Measurements from ENCODE around the gene KRTAP10-5.
"Not testable (repeated sequence)": the region's sequence is repeated elsewhere in the genome, so short reads cannot be mapped to it uniquely, and the experiment has no call there.

Gene KRTAP10-5

DNA sequence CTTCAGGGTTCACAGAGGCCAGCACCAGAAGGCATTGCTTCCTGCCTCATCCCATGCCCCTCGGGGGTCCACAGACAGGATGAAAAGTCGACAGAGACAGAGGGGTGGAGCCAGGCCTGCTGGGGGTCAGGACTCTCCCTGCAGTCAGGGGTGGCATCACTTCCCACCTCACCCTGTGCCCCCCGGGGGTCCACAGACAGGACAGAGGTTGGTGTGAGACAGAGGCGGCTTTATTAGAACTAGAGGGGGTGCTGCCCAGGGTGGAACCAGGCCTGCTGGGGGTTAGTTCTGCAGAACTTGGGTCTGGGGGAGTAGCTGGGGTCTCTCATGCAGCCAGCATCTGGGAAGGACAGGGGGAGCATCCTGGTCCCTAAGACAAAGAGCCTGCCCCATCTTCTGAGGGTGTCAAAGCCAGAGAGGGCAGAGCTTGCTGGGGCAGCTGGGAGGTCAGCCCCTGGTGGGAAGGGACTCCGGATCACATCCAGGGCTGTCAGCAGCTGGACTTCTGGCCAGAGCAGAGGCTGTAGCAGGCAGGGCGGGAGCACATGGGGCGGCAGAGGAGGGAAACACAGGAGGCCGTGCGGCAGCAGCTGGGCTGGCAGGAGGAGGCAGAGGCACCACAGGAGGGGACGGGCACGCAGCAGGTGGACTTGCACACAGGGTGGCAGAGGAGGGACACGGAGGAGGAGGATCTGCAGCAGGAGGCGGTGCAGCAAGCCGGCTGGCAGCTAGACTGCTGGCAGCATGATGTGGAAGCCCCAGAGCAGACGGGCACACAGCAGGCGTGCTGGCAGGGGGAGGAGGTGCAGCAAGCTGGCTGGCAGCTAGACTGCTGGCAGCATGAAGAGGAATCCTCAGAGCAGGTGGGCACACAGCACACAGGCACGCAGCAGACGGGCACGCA, 10.7 kb upstream of the KRTAP10-5 start:
- DNase-seq (ENCODE audit: low read depth), result not testable (repeated sequence)

GRCh38 chr21:44590311-44590721, 9.9 kb upstream of the KRTAP10-5 start:
- DNase-seq (ENCODE audit: low read depth), result no peak

GRCh38 chr21:44589586-44590305, 9.3 kb upstream of the KRTAP10-5 start:
- DNase-seq (ENCODE audit: low read depth), result no peak

DNA sequence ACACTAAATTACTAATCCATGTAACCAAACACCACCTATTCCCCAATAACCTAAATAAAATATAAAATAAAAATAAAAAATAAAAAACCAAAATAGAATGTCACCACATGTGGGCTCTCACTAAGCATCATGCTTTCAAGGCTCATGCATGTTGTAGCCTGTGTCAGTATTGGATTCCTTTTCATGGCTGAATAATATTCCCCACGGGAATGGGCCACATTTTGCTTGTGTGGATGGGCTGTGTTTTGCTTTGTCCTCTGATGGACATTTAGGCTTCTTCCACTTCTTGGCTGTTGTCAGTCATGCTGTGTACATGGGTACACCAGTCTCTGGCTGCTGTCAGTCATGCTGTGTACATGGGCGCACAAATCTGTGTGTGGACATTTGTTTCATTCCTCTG, 8.7 kb upstream of the KRTAP10-5 start:
- no peak for DNase-seq (ENCODE audit: low read depth)

DNA sequence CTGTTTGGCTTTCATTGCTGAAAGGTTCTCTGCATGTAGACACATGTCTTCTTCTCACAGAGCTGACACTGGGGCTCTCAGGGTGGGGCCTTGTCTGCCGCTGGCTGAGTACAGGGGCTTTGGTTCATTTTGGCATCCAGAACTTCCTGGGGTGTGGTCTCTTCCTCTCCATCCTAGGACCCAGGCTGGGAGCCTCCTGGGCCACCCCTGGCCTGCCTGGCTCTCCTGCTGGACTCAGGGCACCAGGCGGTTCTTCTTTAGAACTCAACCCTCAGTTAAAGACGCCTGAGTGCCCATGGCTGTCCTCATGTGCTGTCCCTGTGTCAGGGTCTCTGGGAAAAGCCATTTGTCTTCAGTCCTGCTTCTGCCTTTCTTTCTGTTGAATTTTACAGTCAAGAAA, 5.5 kb upstream of the KRTAP10-5 start:
- no peak for DNase-seq (ENCODE audit: low read depth)

DNA sequence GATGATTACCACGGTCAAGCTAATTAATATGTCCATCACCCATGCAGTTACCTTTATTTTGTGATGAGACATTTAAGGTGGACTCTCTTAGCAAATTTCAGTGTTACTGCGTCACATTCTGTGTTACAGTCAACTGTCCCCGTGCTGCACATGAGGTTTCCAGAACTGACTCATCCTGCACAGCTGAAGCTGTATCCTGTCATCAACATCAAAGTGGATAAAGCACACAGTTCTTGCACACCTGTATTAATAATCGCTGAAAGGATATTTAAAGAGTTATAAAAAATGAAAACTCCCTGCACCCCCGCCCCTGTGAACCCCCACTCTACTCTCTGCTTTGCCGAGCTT, 3.4 kb upstream of the KRTAP10-5 start:
- no peak for DNase-seq (ENCODE audit: low read depth)

DNA sequence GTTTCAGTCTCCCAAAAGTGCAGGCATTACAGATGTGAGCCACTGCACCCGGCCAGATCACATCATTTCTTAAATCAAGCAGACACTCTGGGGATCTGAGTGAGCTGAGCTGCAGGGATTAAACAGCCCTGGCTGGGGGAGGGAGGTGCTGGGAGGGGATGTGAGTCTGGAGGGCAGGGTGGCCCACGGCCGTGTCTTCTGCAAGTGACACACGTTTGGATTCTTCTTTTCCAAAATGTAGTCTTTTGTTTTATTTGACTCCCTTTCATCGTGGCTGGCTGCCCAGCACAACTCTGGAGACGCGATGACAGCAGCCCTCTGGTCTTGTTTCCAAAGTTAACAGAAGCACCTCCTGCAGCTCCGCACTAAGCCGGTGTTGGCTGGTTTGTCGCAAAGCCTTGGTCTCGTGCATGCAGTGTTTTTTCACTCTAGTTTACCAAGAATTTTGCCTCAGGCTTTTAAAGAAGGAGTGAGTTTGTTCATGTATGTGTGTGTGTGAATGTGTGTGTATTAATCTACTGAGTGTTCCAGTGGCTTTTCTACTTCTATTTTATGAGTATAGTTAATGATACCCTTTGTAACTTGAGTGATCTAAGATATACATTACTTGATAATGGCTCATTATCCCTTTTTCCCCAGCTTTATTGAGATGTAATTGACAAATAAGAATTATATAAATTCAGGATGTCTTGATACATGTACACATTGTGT, 2.8 kb upstream of the KRTAP10-5 start:
- no peak for DNase-seq (ENCODE audit: low read depth)

DNA sequence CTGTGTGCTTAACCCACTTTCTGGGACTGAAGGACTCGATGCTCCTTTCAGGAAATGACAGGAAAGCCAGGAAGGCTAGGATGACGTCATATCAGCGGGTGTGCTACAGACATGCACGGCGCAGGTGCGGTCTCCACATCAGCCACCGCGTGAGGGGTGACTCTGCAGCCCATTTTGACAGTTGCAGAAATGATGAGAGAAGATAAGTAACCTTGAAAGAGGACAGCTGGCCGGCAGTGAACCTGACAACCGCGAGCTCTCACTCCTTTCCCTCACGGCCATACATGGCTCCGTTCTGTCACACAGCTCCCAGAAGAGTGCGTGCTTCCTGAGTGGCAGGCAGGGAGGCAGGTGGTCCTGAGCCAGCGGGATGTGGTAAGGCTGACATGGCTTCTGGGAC, 1.7 kb upstream of the KRTAP10-5 start:
- DNase-seq (ENCODE audit: low read depth), result no peak

DNA sequence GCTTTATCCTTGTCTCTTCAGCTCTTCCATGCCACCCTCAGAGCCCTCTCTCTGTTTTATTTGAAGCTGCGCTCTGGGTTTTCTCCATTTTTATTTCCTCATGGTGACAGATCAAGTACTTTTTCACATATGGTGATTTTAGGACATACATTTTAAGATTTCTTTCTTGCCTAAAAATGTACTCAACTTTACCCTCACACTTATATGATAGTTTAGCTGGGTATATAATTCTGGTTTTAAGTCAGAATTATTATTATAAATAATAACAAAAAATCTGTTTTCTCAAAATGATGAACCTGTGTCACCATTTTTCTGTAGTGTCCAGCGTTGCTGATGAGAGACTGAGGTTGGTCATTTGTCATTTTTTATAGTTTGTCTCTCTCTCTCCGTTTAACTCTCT, 754 bp upstream of the KRTAP10-5 start:
- no peak for DNase-seq (ENCODE audit: low read depth)

GRCh38 chr21:44579833-44580144, 615 bp downstream of the KRTAP10-5 start:
- DNase-seq (ENCODE audit: low read depth), result no peak

- DNase-seq (ENCODE audit: low read depth), result no peak
These were observed 1.2 kb downstream of the KRTAP10-5 start for GRCh38 chr21:44579056-44579832.

DNA sequence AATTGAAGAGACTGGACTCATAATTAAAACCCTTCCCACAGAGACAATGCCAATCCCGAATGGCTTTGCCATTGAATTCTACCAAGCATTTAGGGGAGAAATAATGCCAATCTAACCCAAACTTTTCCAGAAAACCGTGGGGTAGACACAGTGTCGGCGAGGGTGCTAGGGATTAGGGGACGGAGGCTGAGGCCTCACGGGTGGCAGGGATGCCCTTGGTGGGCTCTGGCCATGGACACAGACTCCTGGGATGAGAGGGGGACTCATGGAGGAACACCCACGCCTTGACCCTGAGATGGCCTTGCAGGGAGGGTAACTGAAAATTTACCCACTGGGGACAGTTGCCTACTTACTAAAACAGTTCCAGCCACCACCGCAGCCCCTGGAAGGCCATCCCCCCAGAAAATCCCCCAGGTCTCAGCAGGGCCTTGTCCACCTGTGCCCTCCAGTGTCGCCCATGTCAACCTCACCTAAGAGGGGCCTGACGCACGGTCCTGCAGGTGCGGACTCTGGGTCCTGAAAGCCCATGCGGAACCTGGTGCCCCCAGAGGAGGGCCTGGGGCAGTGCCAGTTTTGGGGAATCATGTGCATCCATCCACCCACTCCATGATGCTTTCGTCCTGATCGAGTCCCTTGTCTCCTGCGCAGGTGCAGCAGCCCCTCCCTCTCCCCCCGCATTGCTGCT, 1.9 kb downstream of the KRTAP10-5 start:
- no peak for DNase-seq (ENCODE audit: low read depth)

DNA sequence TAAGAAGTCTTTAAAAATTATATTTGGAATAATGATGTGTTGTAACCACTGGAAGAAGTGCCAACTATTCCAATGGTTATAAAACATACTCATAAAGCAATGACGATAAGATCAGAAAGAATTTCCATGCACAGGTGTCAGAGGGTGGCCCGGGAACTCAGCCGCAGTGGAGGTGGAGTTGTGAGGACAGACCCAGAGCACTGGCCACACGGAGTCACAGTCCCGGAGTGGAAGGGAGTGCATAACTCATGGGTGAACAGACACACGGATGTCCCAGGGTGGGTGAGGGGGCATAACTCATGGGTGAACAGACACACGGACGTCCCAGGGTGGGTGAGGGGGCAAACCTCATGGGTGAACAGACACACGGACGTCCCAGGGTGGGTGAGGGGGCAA, 4.4 kb downstream of the KRTAP10-5 start:
- no peak for DNase-seq (ENCODE audit: low read depth)

- DNase-seq (ENCODE audit: low read depth), result no peak
These were observed 4.9 kb downstream of the KRTAP10-5 start for GRCh38 chr21:44575307-44576024.

- no peak for DNase-seq (ENCODE audit: low read depth)
These were observed 5.7 kb downstream of the KRTAP10-5 start for GRCh38 chr21:44574457-44575306.

DNA sequence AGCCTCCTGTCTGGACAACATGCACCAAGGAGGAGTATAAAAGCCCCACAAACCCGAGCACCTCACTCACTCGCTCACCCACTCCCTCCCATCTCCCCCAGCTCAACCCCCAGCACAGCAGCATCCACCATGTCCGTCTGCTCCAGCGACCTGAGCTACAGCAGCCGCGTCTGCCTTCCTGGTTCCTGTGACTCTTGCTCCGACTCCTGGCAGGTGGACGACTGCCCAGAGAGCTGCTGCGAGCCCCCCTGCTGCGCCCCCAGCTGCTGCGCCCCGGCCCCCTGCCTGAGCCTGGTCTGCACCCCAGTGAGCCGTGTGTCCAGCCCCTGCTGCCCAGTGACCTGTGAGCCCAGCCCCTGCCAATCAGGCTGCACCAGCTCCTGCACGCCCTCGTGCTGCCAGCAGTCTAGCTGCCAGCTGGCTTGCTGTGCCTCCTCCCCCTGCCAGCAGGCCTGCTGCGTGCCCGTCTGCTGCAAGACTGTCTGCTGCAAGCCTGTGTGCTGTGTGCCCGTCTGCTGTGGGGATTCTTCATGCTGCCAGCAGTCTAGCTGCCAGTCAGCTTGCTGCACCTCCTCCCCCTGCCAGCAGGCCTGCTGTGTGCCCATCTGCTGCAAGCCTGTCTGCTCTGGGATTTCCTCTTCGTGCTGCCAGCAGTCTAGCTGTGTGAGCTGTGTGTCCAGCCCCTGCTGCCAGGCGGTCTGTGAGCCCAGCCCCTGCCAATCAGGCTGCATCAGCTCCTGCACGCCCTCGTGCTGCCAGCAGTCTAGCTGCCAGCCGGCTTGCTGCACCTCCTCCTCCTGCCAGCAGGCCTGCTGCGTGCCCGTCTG, 6.6 kb downstream of the KRTAP10-5 start, which contains the start of gene KRTAP10-4:
TSS of gene KRTAP10-4 (plus strand) at position 100 of the 827 bp plus-strand sequence. CDS start at position 130, 30 bp downstream.
- DNase-seq (ENCODE audit: low read depth), result not testable (repeated sequence)

DNA sequence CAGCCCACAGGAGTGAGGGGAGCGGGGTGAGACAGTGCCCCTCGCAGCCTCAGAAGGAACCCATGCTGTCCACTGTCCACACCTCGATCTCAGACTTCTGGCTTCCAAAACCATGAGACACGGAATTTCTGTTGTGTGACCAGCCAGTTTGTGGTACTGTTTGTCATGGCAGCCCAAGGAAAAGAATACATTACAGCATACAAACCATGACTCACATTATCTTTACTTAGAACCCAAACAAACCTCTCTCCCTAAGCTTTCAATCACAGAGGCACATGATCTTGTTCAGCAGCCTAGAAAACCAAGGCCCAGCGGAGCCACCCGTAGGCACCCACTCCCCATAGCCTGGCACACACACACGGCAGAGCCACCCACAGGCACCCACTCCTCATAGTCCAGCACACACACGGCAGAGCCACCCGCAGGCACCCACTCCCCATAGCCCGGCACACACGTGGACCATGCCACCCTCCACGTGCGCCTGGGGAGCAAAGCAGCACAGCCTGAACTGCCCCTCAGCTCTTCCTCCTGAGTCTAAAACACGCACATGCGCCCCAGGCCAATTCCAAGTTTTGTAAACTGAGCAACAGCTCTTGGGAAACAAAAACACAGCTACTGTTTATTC, 7.3 kb downstream of the KRTAP10-5 start:
- no peak for DNase-seq (ENCODE audit: low read depth)
